HG02840 (cell line): ENCODE results near the gene CXCR6.

Experiments used
- ATAC-seq: cut with Tn5 transposase; IDR thresholded peaks from one replicate; pipeline ENCODE4 v1.9.1; 2021; ENCODE audit warnings: mild to moderate bottlenecking, moderate library complexity, moderate number of reproducible peaks; ENCODE audit not compliant: unreplicated experiment, low FRiP score

Gene CXCR6

GRCh38 chr3:45943207-45943846 lies at the start of gene CXCR6:
TSS of gene CXCR6 (plus strand) at chr3:45943464. CDS start at chr3:45946482, 3,018 bp downstream.
- no peak for ATAC-seq

- ATAC-seq = no peak
These were observed 49.2 kb upstream of the CXCR6 start for GRCh38 chr3:45894015-45894414.

GRCh38 chr3:45895686-45896468 lies 47.4 kb upstream of the CXCR6 start:
- no peak for ATAC-seq

GRCh38 chr3:45896956-45897355 lies 46.3 kb upstream of the CXCR6 start:
- no peak for ATAC-seq

GRCh38 chr3:45904931-45905330 lies 38.3 kb upstream of the CXCR6 start:
- ATAC-seq = no peak

GRCh38 chr3:45905755-45906154 lies 37.5 kb upstream of the CXCR6 start:
- no peak for ATAC-seq

GRCh38 chr3:45906681-45907407 lies 36.4 kb upstream of the CXCR6 start:
- ATAC-seq = no peak

GRCh38 chr3:45907769-45908705 lies 35.2 kb upstream of the CXCR6 start:
- ATAC-seq = no peak

GRCh38 chr3:45908761-45909160 lies 34.5 kb upstream of the CXCR6 start:
- ATAC-seq = no peak

GRCh38 chr3:45909542-45909941 lies 33.7 kb upstream of the CXCR6 start:
- ATAC-seq = no peak

GRCh38 chr3:45910892-45911291 lies 32.4 kb upstream of the CXCR6 start:
- no peak for ATAC-seq

GRCh38 chr3:45911511-45912226 lies 31.6 kb upstream of the CXCR6 start:
- no peak for ATAC-seq

GRCh38 chr3:45912435-45912834 lies 30.8 kb upstream of the CXCR6 start:
- no peak for ATAC-seq

- ATAC-seq = no peak
These were observed 28.8 kb upstream of the CXCR6 start for GRCh38 chr3:45914362-45915058.

GRCh38 chr3:45915059-45915439 lies 28.2 kb upstream of the CXCR6 start:
- ATAC-seq = no peak

GRCh38 chr3:45915518-45916231 lies 27.6 kb upstream of the CXCR6 start:
- ATAC-seq = peak; percentile 91

- ATAC-seq = no peak
These were observed 25.9 kb upstream of the CXCR6 start for GRCh38 chr3:45917146-45917898.
